GM19467 (cell line): ENCODE results near the gene LKAAEAR1.

Experiments
- ATAC-seq: cut with Tn5 transposase; IDR thresholded peaks from one replicate; pipeline ENCODE4 v1.9.1; 2021; ENCODE audit warnings: mild to moderate bottlenecking, moderate library complexity; ENCODE audit not compliant: unreplicated experiment

The LKAAEAR1 gene

DNA sequence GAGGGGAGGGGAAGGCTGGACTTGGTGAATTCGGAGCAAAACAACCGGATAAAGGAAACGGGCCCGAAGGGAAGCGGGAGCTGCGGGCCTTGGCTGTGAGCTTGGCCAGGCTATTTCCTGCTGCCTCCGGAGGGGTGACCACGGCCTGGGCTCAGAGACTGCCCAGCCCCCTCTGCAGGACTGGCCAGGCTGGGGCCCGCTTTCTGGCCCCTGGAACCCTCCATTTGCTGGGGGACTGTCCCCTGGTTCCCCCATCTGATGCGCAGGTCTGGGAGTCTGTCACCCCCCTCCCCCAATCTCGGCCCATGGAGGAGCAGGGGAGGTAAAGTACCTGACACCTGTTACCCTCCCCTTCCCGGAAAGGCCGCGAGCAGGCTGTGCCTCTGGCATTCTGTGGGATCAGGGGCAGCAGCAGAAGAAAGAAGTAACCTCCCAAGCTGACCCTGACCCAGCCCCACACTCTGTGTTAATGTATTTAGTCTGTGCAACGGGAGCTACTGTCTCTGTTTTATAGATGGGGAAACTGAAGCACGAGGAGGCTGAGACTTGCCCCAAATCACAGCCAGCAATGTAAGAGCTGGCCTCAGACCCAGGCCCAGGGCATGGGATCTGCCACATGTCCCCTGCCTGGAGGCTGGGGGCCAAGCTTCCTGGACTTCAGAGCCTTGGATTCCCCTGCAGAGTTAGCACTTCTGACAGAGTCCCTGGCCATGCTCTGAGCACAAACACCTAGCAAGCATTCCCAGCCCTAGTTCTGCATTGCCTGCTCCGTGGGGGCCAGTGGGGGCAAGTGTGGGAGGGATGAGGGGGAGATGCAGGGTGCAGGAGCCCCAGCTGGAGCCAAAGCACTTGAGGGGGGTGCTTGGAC lies 44.7 kb downstream of the LKAAEAR1 start:
- peak; percentile 3 for ATAC-seq

DNA sequence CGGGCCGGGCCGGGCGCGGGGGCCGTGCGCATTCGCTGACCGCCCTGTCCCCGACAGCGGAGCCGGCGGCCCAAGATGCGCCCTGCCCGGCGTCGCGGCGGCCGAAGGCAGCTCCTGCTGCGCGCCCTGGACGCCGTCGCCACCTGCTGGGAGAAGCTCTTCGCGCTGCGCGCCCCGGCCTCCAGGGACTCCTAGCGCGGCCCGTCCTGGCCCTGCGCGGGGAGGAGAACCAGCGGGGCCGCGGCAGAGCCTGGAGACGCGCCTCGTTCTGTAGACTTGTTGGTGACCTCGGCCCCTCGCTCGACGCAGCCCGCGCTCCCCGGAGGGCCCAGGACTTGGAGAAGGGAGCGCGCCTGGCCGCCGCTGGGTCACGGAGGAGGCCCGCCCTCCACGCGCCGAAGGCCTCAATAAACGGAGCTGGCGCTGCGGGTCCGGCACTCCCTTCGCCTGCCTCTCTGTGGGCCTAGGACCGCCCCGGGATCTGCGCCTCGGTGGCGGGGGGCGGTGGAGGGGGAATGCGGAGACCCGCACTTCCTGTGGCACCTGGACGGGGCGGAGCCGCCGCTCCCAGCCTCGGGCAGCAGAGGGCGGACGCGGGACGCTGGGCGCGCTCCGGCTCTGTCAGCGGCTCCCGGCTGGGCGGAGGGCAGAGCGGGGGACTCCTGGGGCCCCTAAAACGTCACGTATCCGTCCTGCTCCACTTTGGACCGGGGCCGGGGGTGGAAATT lies 45.5 kb downstream of the LKAAEAR1 start:
- ATAC-seq = peak; percentile 39

DNA sequence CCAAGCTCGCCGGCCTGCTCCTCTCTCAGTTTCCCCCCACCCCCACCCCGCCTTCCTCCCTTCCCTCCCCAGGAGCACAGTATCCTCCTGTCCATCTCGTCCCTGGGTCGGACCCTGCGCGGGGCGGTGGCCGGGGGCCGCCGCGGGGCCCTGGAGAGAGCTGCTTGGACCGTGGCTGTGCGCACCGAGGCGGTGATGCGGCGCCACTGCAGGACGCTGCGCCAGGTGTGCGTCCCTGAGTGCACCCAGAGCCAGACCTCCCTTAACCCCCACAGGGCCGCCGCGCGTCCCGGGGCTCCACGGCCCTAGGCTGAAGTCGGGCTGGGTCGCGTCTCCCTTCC lies 46.0 kb downstream of the LKAAEAR1 start:
- peak; percentile 19 for ATAC-seq

DNA sequence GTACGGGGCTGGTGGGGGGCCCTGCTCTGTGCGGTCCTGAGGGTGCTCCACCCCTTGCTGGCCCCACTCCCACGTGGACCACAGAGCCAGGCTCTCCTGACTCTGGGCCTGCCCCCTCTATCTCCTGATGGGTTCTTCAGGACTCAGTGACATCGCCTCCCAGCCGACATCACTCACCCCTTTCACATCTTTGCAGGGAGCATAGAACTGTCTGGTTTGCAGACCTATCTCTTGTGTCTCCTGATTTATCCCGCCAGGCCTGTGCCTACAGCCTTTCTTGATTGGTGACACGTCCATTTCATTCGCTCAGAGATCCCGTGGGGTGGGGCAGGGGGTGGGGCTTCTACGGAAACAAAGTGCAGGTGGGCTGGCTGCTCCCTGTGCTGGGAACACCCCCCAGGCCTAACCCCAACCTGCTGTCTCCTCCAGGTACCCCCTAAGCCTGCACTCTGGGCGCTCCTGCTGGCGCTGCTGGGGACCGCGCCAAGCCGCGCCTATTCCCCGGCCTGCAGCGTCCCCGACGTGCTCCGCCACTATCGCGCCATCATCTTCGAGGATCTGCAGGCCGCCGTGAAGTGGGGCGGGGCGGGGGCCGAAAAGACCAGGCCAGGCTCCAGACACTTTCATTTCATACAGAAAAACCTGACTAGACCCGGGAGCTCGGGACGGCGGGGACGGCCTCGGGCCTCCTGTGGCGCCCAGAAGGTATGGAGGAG lies 46.5 kb downstream of the LKAAEAR1 start:
- ATAC-seq = no peak

DNA sequence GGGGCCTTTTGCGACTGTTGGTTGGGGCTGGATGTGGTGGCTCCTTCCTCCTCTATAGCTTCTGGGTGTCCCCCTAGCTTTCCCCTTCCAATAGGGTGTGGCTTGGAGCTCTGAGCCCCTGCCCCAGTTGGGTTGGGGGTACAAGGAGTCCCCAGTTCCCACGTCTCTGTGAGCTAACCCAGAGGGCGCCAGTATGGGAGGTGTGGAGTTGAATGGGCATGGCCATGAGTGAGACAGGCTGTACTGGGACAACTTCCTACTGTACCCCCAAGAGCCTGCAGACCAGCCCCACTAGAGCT lies 47.0 kb downstream of the LKAAEAR1 start:
- ATAC-seq = no peak

DNA sequence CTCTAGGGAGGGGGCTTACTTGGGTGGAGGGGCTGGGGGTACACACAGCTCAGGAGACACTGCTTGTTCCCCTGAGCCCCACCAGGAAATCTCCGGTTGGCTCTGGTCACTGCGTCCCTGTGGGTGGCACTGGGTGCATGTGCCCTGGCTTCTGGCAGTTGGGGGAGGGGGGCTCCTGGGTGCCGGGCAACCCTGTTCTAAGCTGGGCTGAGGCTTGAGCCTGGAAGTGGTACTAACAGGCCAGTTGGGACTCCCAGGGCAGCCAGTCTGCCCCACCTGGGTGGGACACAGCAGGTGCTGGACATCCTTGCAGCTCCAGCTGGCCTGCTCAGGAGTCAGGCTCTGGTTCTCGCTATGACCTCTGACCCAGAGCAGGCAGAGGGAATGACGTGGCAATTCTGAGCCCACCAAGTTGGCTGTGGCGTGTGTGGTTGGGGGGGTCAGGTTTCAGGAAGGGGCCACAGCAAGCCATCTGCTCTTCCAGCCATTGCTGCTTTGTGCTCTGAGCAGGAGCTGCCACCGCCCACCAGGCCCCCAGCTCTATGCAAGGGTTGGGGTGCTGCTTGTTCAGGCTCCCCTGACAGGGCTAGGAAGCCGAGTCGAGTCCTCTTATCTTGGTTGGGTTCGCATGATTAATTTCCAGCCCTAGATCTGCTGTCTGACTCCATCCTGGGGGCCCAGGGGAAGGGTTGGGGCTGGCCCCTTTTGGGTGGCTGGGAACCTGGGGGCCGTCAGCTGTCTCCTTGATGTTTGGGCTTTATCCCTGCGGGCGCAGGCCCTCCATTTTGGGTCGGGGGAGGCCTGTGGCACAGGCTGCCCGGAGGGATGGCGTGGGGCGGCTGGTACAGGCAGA lies 47.6 kb downstream of the LKAAEAR1 start:
- ATAC-seq = no peak

DNA sequence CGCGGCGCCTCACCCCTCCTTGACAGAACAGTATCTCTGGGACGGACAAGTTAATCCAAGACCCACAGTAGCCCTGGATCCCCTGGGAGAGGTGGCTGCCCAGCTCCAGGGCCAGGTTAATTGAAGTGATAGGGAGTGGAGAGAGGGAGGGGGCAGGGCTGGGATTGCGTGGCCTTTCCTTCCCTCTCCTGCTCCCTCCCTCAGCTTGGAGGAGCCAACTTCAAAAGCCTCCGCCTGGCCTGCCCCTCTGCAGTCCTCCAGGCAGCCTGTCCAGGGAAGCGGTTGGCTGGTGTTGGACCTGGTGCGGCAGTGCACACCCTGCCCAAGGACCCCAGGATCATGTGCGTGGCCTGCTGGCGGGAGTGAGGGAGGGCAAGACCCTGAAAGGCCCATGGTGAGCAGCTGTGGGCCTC lies 48.3 kb downstream of the LKAAEAR1 start, which contains the start of gene C20orf204:
C20orf204 (plus strand) TSS at position 250 of the 413 bp plus-strand sequence; CDS start at position 392, 142 bp downstream.
- no peak for ATAC-seq

DNA sequence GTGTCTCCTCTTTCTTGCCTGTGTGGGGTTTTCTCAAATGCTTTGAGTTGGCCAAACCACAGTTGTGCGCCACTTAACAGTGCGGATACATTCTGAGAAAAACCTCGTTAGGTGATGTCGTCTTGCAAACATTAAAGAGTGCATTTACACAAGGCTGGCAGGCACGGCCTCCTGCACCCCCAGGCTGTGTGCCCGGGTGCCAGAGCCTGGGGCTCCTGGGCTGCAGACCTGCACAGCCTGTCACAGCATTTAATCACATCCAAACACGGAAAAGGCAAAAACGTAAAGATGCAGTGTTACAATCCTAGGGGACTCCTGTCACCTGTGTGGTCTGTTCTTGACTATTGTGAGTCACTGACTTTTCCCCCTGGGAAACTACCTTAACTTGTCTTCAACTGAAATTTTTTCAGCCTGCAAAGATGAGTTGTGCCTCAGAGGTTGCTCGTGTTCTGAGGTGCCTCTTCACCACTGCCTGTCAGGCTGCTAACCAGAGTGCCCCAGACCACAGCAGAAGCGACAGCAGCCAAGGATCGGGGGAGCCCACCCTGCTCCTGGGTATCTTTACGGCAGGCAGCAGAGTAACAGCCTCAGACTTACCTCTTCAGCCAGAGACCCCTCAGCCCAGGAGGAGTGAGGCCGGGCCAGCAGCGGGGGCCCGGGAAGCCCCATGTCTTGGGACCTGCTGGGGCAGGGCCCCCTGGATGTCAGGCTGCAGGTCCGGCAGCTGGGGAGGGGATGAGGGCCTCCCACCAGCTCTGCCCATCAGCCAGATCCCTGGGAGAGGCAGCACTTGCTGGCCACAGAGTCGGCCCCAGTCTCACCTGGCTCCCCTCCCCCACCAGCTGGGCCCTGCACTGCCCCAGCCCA lies 48.9 kb downstream of the LKAAEAR1 start:
- no peak for ATAC-seq

DNA sequence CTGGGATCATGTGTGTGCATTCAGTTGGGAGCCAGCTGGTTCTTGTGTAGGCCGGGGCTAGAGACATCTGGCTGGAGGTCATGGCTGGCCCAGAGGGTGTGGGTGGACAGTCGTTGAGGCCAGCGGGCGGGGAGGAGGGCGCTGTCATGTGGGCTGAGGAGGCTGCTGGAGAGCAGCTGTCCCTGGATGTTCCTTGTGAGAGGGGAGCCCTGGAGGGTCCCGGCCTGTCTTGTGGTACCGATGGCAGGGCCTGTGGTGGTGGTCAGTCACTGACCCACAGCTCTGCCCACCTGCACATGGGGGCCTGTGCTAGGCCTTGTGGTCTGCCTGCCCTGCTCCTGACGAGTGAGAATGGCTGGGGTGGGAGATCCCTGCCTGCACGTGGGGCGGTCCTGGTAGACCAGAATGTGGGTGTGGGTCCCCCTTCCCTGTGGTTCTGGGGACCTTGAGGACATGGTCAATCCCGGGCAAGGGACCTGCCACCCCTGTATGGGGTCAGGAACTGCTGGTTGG lies 50.2 kb downstream of the LKAAEAR1 start:
- no peak for ATAC-seq
